OCI-LY1 (cell line): ENCODE measurements around the gene VWC2.

ENCODE experiments used
- H2AFZ ChIP-seq: fragments of 200-600 bp; sonication (generic), shearing (Covaris generic); 2 replicates; pipeline ENCODE4 v1.6.0; 2014; ENCODE audit warnings: antibody characterized with exemption, mild to moderate bottlenecking, low read length
- H3F3A ChIP-seq: fragments of 200-600 bp; sonication (generic), shearing (Covaris generic); 2 replicates; pipeline ENCODE4 v1.6.0; 2014; ENCODE audit warnings: mild to moderate bottlenecking, antibody characterized with exemption, low read length, moderate library complexity; ENCODE audit not compliant: insufficient read depth
- H3K27ac ChIP-seq: fragments of 200-600 bp; sonication (generic); 2 replicates; pipeline ENCODE4 v1.5.1; 2014; ENCODE audit warnings: low read length, mixed run types, mild to moderate bottlenecking, low read depth; ENCODE audit not compliant: poor library complexity, severe bottlenecking
- H3K27me3 ChIP-seq: fragments of 200-600 bp; sonication (generic); 2 replicates; pipeline ENCODE4 v1.6.0; 2014; ENCODE audit warnings: antibody characterized with exemption, mild to moderate bottlenecking, low read length, moderate library complexity; ENCODE audit not compliant: insufficient read depth
- H3K36me3 ChIP-seq: fragments of 200-600 bp; sonication (generic); 2 replicates; pipeline ENCODE4 v1.6.1; 2014; ENCODE audit warnings: mild to moderate bottlenecking, antibody characterized with exemption, low read length, moderate library complexity, mixed read lengths; ENCODE audit not compliant: insufficient read depth
- H3K4me1 ChIP-seq: fragments of 200-600 bp; sonication (generic); 2 replicates; pipeline ENCODE4 v1.5.1; 2014; ENCODE audit warnings: mild to moderate bottlenecking, low read length, moderate library complexity; ENCODE audit not compliant: insufficient read depth, severe bottlenecking
- H3K4me2 ChIP-seq: fragments of 200-600 bp; sonication (generic), shearing (Covaris generic); 2 replicates; pipeline ENCODE4 v1.6.1; 2014; ENCODE audit warnings: low read length
- H3K4me3 ChIP-seq: fragments of 200-600 bp; sonication (generic); 2 replicates; pipeline ENCODE4 v1.5.1; 2014; ENCODE audit warnings: low read length, low read depth, mild to moderate bottlenecking, mixed read lengths; ENCODE audit not compliant: poor library complexity, severe bottlenecking
- H3K79me2 ChIP-seq: fragments of 200-600 bp; shearing (Covaris generic); 2 replicates; pipeline ENCODE4 v1.6.1; 2016; ENCODE audit warnings: mixed run types, low read length, mixed read lengths; ENCODE audit not compliant: insufficient read depth
- H3K9ac ChIP-seq: fragments of 200-600 bp; sonication (generic), shearing (Covaris generic); 2 replicates; pipeline ENCODE4 v1.6.1; 2014; ENCODE audit warnings: mild to moderate bottlenecking, low read length, mixed read lengths
- H3K9me2 ChIP-seq: fragments of 200-600 bp; sonication (generic), shearing (Covaris generic); 2 replicates; pipeline ENCODE4 v1.6.1; 2014; ENCODE audit warnings: low read depth, mild to moderate bottlenecking, low read length, mixed read lengths
- H3K9me3 ChIP-seq: fragments of 200-600 bp; shearing (Covaris generic); 2 replicates; pipeline ENCODE4 v1.6.1; 2014; ENCODE audit warnings: low read length, mixed read lengths
- H4K20me1 ChIP-seq: fragments of 200-600 bp; sonication (generic), shearing (Covaris generic); 2 replicates; pipeline ENCODE4 v1.6.0; 2016; ENCODE audit warnings: mild to moderate bottlenecking, low read length; ENCODE audit not compliant: insufficient read depth
- EZH2 ChIP-seq: fragments of 200-600 bp; sonication (generic), shearing (Covaris generic); IDR thresholded peaks from 2 replicates; pipeline ENCODE4 v1.8.0; 2017; ENCODE audit warnings: borderline replicate concordance, mixed run types, mild to moderate bottlenecking, antibody characterized with exemption, low read length, moderate library complexity, mixed read lengths
- TF ChIP-seq, protein P1 (sequence below): fragments of 200-600 bp; sonication (generic), shearing (Covaris generic); IDR thresholded peaks from 2 replicates; pipeline ENCODE4 v1.5.1; 2017; ENCODE audit warnings: mild to moderate bottlenecking, antibody characterized with exemption, low read length, moderate library complexity, mixed read lengths

Gene VWC2

DNA sequence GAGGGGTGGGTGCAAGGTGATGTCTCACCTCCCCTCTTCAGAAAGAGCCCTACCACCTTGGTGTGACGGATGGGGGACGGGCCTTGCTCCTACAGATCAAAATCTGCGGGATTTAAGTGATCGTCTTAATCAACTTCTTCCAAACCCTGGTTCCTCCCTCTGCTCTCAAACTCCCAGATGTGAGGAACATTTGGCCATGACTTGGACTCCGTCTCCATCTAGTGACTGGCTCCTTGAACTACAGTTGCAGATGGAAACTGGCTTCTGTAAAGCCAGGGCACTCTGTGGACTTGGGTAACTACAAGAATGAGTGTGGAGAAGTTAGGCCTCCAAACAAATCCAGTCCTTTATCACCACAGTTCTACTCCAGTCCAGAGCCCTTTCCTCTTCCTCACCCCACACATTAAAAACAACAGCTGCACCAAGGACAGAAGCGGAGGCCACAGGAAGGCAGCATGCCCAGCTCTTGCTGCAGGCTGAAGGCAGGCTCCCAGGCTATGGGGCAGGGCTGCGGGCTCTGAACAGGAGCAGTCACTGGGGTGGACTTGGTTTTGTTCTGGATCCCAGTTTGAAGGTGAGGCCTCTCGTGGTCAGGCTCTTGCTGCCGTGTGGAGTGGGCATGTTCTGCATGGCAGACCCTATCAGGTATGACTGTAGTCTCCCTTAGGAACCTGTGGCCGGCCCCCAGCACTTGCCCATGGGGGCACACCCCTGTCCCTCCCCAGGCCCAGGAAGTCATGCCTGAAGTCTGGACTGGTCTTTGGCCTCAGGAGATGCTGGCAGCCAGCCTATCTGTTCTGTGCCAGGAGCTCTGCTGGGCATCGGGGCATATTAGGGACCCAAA lies 79.4 kb downstream of the VWC2 start:
- Histone ChIP-seq H2AFZ (no peak overlapping the region), H3K4me2 (no peak overlapping the region), H3K9ac (no peak overlapping the region), H4K20me1 (no peaks in the 10 kb centered on the region), H3K4me1 (no peaks in the 10 kb centered on the region), H3K79me2 (no peaks in the 10 kb centered on the region), H3K36me3 (no peaks in the 10 kb centered on the region), H3K27me3 (no peaks in the 10 kb centered on the region), H3K27ac (no peak overlapping the region), H3F3A (no peaks in the 10 kb centered on the region), H3K4me3 (no peak overlapping the region), H3K9me3 (no peaks in the 10 kb centered on the region), H3K9me2 (no peaks in the 10 kb centered on the region)
- no peak for TF ChIP-seq EZH2
- TF ChIP-seq, protein P1, sequence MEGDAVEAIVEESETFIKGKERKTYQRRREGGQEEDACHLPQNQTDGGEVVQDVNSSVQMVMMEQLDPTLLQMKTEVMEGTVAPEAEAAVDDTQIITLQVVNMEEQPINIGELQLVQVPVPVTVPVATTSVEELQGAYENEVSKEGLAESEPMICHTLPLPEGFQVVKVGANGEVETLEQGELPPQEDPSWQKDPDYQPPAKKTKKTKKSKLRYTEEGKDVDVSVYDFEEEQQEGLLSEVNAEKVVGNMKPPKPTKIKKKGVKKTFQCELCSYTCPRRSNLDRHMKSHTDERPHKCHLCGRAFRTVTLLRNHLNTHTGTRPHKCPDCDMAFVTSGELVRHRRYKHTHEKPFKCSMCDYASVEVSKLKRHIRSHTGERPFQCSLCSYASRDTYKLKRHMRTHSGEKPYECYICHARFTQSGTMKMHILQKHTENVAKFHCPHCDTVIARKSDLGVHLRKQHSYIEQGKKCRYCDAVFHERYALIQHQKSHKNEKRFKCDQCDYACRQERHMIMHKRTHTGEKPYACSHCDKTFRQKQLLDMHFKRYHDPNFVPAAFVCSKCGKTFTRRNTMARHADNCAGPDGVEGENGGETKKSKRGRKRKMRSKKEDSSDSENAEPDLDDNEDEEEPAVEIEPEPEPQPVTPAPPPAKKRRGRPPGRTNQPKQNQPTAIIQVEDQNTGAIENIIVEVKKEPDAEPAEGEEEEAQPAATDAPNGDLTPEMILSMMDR = peak; percentile 95

DNA sequence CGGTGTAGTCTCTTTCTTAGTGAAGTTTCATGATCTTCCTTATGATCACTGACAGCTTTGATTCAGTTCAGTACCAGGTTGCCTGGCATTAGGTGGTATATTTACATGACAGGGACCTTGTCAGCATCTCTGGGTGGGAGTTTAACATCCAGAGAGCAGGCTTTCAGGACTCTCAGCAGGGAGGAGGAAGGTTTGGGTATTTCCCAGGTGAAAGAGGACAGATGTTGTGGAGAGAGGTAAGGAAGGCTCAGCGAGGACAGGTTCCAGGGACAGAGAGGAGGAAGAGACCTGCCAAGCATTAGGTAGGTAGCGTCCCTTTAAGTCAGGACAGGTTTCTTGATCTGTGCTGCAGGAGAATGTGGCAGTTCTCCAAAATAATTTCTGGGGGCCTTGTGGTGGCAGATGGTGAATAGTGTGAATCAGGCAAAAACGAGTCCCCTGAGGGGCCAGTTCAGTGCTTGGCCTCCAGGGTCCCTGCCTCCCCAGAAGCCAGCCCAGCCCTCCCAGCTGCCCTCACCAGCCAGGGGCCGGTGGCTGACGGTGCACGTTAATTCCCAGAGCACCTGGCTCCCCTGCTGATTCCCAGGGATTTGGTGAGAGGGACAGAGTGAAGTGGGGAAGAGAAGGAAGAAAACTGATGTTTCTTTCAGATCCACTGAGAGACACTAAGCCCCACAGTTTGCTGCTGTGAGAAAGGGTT lies 82.0 kb downstream of the VWC2 start:
- H3K4me2 ChIP-seq = no peak overlapping the region
- no peaks in the 10 kb centered on the region for H3K27me3 ChIP-seq
- TF ChIP-seq, protein P1 = no peak

DNA sequence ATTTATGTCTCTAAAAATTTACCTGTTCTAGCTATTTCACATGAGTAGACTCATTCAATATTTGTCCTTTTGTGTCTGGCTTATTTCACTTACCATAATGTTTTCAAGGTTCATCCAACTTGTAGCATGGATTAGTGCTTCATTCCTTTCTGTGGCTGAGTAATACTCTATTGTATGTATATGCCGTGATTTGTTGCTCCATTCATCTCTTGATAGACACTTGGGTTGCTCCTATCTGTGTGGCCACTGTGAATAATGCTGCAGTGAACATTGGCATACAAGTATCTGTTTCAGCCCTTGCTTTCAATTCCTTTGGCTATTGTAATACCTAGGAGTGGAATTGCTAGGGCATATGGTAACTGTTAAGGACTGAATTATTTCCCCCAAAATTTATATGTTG lies 86.9 kb downstream of the VWC2 start:
- no peaks in the 10 kb centered on the region for H3K9me3 ChIP-seq
- H3K9me2 ChIP-seq = no peaks in the 10 kb centered on the region
- H3F3A ChIP-seq = no peaks in the 10 kb centered on the region
- H2AFZ ChIP-seq = no peak overlapping the region
- H4K20me1 ChIP-seq = no peaks in the 10 kb centered on the region
- H3K79me2 ChIP-seq = no peaks in the 10 kb centered on the region
- no peak overlapping the region for H3K4me2 ChIP-seq
- H3K27me3 ChIP-seq = no peaks in the 10 kb centered on the region
- no peaks in the 10 kb centered on the region for H3K4me1 ChIP-seq
- H3K9ac ChIP-seq = no peak overlapping the region
- H3K27ac ChIP-seq = no peak overlapping the region
- TF ChIP-seq, protein P1 = no peak
- no peak for TF ChIP-seq EZH2
- H3K36me3 ChIP-seq = no peaks in the 10 kb centered on the region
- H3K4me3 ChIP-seq = no peak overlapping the region

More for the DNA sequence above, 82.0 kb downstream of the VWC2 start:
- Histone ChIP-seq H3K4me3 (no peak overlapping the region), H3K4me1 (no peaks in the 10 kb centered on the region), H3K27ac (no peak overlapping the region), H3K9ac (no peak overlapping the region), H3K9me3 (no peaks in the 10 kb centered on the region), H3K79me2 (no peaks in the 10 kb centered on the region), H3K36me3 (no peaks in the 10 kb centered on the region), H3K9me2 (no peaks in the 10 kb centered on the region), H3F3A (no peaks in the 10 kb centered on the region), H2AFZ (no peak overlapping the region), H4K20me1 (no peaks in the 10 kb centered on the region)
